ENCODE measurements around the gene PALD1. TPM values are rescaled to one million over a fixed set of nuclear protein-coding genes. Genes with fewer than 3 reads are reported as not detected.

PALD1 gene
- total RNA-seq, 1 donor from 2014 or later = 3.9 TPM

DNA sequence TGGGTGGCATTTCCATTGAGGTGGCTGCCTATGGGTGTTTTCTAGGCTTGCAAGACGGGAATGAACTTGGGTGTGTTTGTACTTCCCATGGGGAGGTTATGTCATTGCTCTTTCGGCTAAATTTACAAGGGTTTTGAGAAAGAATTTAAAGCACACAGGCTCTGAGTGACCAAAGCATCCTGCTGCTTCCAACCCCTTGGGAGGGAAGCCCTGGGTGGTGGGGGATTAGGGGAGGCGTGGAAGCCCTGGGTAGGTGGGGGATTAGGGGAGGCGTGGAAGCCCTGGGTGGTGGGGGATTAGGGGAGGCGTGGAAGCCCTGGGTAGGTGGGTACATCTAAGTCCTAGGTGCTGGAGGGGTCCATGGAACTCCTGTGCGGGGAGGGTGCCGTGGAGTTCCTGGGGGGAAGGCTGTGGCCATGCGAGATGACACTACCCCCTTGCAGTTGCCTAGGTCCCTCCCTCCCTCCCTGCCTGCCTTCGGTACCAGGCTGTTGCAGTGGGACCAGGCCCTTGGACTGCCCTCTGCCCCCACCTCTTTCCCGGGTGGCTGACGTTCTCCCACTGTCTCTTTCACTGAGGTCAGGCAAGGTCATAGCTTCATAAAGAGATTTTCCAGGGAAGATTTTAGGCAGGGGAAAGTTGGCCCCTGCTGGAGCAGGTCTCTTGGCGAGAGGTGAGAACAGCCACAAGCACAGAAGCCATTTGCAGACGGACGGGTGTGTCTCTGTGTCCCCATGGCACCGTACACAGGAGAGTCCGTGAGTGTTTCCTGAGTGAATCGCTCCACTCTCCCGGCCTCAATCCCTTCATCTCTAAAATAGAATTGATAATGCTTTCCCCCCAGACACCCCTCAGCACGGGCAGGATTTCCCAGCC, 104.5 kb downstream of the PALD1 start:
- no peak for DNase-seq (ENCODE audit: low read depth)
- Histone ChIP-seq H3K27me3 (ENCODE audit: control insufficient read depth, insufficient read depth, low read length) (no peaks in the 10 kb centered on the region), H3K36me3 (ENCODE audit: control insufficient read depth, insufficient read depth, low read length) (no peaks in the 10 kb centered on the region), H3K4me3 (ENCODE audit: low read depth, low read length) (no peak overlapping the region)
- TF ChIP-seq, protein P1, sequence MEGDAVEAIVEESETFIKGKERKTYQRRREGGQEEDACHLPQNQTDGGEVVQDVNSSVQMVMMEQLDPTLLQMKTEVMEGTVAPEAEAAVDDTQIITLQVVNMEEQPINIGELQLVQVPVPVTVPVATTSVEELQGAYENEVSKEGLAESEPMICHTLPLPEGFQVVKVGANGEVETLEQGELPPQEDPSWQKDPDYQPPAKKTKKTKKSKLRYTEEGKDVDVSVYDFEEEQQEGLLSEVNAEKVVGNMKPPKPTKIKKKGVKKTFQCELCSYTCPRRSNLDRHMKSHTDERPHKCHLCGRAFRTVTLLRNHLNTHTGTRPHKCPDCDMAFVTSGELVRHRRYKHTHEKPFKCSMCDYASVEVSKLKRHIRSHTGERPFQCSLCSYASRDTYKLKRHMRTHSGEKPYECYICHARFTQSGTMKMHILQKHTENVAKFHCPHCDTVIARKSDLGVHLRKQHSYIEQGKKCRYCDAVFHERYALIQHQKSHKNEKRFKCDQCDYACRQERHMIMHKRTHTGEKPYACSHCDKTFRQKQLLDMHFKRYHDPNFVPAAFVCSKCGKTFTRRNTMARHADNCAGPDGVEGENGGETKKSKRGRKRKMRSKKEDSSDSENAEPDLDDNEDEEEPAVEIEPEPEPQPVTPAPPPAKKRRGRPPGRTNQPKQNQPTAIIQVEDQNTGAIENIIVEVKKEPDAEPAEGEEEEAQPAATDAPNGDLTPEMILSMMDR (IDR thresholded peaks at IDR 0.05; ENCODE audit: insufficient read depth, low read length, poor library complexity, severe bottlenecking) = no peak

- TF ChIP-seq, protein P1 (IDR thresholded peaks at IDR 0.05; ENCODE audit: insufficient read depth, low read length, poor library complexity, severe bottlenecking) = no peak
- no peak overlapping the region for H3K4me3 ChIP-seq (ENCODE audit: low read depth, low read length)
- H3K36me3 ChIP-seq (ENCODE audit: control insufficient read depth, insufficient read depth, low read length) = no peaks in the 10 kb centered on the region
- no peak for DNase-seq (ENCODE audit: low read depth)
- H3K27me3 ChIP-seq (ENCODE audit: control insufficient read depth, insufficient read depth, low read length) = no peaks in the 10 kb centered on the region
Observed at GRCh38 chr10:70583669-70584037, 105.1 kb downstream of the PALD1 start.

DNA sequence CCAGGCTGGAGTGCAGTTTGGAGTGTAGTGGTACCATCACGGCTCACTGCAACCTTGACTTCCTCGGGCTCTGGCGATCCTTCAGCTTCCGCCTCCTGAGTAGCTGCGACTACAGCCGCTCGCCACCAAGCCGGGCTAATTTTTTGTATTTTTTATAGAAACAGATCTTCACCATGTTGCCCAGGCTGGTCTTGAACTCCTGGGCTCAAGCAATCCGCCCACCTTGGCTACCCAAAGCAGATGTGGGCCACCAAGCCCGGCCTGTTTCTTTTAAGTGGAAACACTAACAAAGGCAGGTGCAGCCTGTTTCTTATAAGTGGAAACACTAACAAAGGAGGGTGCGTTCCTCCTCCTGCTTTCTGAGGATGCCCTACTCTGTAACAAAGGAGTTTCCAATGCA, 105.8 kb downstream of the PALD1 start:
- Histone ChIP-seq H3K27me3 (ENCODE audit: control insufficient read depth, insufficient read depth, low read length) (no peaks in the 10 kb centered on the region), H3K36me3 (ENCODE audit: control insufficient read depth, insufficient read depth, low read length) (no peaks in the 10 kb centered on the region), H3K4me3 (ENCODE audit: low read depth, low read length) (no peak overlapping the region)
- TF ChIP-seq, protein P1 (IDR thresholded peaks at IDR 0.05; ENCODE audit: insufficient read depth, low read length, poor library complexity, severe bottlenecking) = no peak
- DNase-seq (ENCODE audit: low read depth) = no peak

GRCh38 chr10:70584909-70585544, 106.5 kb downstream of the PALD1 start:
- TF ChIP-seq, protein P1 (IDR thresholded peaks at IDR 0.05; ENCODE audit: insufficient read depth, low read length, poor library complexity, severe bottlenecking) = no peak
- no peak overlapping the region for H3K4me3 ChIP-seq (ENCODE audit: low read depth, low read length)
- DNase-seq (ENCODE audit: low read depth) = no peak

GRCh38 chr10:70585578-70586169, 107.1 kb downstream of the PALD1 start:
- H3K27me3 ChIP-seq (ENCODE audit: control insufficient read depth, insufficient read depth, low read length) = no peaks in the 10 kb centered on the region

More at GRCh38 chr10:70584909-70585544, 106.5 kb downstream of the PALD1 start:
- Histone ChIP-seq H3K27me3 (ENCODE audit: control insufficient read depth, insufficient read depth, low read length) (no peaks in the 10 kb centered on the region), H3K36me3 (ENCODE audit: control insufficient read depth, insufficient read depth, low read length) (no peaks in the 10 kb centered on the region)

More at GRCh38 chr10:70585578-70586169, 107.1 kb downstream of the PALD1 start:
- no peak overlapping the region for H3K4me3 ChIP-seq (ENCODE audit: low read depth, low read length)
- TF ChIP-seq, protein P1 (IDR thresholded peaks at IDR 0.05; ENCODE audit: insufficient read depth, low read length, poor library complexity, severe bottlenecking) = no peak
- no peaks in the 10 kb centered on the region for H3K36me3 ChIP-seq (ENCODE audit: control insufficient read depth, insufficient read depth, low read length)
- no peak for DNase-seq (ENCODE audit: low read depth)

Measured in kidney epithelial cell (primary cell).